HPDE6-E6E7 (cell line): ENCODE data around the gene RALGPS1.

ENCODE experiments used
- DNase-seq: peaks from one replicate; pipeline ENCODE4 v3.0.0; 2011; ENCODE audit warnings: missing footprints; ENCODE audit errors: extremely low spot score

Gene RALGPS1

DNA sequence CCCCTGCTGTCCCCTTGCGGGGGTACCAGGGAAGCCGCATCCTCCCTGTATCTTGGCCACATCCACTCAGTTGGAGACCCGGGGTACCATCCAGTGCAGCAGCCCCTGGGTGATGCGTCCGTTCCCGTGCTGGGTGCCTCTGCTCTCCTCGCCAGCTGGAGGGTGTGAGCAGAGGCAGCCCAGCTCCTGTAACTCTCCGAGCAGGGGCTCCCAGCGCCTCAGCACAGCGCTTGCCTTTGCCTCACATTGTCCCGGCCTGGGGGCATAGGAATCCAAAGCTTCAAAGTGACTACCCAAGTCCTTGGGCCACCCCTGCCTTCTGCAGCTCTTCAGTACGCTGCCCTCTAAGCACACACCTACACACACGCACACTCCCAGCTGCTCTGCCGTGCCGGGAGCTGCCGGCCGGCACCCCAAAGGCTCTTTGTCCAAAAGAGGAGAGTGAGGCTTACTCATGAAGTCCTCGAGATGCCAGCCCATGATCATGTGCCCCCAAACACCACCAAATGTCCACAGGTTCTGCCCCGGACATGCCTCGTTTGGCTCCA lies 207.1 kb downstream of the RALGPS1 start:
- no peak for DNase-seq

DNA sequence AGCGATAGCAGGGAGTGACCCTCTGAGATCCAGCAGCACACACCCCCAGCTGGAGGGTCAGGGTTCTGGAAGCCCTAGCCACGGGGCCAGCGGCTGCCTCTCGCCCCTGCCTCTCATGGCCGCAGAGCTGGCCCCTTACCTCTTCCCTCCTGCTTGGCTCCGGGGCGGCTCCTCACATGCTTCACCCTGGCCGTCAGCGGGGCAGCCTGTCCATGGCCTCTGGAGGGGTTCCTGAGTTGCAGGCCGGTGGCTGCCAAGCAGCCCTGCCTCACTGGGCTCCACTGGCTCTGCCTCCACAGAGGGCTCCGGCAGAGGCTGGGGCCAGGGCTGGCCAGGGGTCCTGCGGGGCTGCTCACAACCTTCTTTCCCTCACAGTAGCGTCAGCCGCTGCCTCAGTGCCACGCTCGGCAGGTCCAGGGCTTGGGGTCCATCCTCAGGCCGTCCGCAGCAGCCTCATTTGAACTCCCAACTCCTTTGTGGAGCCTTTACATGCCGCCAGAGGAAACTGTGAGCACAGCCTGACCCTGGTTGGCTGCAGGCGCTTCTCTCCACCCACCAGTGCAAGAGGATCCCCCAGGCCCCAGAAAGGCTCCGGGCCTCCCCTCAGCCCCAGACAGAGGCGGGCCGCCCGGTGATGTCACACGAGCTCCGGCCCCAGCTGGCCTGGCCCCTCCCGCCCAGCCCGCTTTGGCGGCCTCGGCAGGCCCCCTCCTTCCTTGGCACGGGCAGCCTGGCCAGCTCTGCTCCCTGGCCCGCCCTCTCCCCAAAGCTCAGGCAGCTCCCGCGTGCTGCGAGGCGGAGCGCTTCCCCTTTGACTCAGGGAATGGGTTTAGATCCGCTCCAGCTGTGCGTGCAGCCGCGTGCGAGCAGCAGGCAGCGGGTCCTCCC lies 207.8 kb downstream of the RALGPS1 start, which contains the start of gene ANGPTL2:
ANGPTL2 (minus strand) TSS at position 460 of the 888 bp plus-strand sequence. CDS start 13,904 bp downstream, outside the sequence.
- DNase-seq, result no peak

DNA sequence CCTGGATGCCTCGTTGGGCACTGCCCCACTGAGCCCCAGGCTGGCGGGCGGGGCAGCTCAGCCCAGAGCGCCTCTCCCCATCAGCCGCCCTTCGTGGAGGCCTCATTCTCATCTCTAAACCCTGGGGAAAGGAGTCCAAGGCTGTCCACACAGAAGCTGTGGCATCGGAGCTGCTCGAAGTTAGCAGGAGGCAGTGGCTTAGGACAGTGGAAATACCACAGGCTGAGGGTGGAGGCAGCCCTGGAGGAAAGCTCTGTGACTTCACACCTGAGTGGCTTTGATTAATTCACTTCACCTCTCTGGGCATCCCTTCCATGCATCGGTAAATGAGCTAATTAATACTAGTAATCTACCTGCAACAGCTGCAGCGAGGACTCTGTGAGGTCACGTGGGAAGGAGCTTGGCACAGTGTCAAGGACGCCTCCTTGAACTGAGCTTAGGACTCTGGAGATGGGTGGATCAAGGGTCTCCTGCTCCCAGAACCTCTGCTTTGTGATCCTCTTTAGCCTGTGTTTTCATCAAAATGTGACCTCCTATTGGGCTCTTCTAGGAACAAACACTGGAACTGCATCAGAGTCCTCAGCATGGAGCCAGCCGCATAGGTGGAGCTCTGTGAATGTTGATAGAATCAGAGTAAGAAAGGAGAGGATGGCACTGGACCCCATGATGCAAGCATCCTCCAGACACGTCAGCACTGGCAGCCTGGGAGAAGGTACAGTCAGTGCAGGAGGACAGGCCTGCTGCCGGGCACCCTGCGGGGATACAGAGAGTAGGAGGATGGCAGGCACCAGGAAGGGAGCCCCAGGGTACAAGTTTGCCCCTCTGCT lies 208.7 kb downstream of the RALGPS1 start:
- DNase-seq, result no peak

DNA sequence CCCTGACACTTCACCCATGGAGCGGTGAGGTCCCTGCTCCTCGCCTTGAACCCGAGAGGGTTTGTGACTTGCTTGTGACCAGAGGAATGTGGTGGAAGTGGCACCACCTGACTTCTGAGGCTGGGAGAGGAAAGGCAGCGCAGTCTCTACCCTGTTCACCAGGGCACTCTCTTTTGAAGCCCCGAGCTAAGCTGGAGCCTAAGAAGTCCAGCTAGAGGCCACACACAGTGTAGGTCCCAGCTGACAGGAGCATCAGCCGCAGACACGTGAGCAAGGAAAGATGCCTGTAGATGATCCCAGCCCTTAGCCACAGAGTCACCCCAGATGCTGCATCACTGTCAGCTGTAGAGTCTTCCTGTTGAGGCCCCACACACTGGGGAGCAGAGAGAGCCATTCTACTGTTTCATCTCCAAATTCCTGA lies 209.5 kb downstream of the RALGPS1 start:
- DNase-seq, result no peak

DNA sequence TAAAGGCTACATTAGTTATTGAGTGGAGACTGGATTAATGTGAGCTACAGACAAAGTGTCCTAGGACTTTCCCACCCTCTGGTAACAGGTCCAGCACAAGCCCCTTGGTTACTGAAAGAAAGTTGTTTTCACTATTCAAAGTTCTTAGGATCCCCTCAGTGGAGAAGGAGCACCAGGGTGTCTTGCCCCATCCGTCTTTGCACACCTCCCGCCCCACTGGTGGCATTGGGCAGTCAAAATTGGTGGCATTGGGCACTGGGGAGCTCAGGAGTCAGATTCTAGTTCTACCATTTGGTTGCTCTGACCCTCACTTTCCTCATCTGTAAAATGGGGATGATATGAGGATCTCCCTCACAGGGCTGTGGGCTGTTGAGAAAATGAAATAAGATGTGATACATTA lies 210.2 kb downstream of the RALGPS1 start:
- DNase-seq, result no peak

DNA sequence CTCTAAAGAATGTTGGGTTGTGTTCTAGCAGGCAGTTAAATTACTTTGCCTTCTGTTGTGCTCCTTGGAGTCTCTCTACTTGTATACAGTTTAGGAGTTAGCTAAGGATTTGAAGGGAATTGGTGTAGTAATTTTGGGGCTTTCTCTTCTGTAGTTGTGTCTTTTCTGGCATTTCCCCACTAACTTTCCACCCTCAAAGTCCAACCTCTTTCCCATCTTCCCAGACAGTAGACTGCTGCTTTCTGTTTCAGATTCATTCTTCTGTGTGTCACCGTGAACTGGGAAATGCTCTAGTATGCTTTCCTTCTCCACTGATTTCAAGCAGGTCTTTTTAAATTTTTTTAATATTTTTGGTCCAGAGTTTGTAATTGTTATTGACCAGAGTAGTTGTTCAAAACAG lies 212.4 kb downstream of the RALGPS1 start:
- DNase-seq, result no peak

DNA sequence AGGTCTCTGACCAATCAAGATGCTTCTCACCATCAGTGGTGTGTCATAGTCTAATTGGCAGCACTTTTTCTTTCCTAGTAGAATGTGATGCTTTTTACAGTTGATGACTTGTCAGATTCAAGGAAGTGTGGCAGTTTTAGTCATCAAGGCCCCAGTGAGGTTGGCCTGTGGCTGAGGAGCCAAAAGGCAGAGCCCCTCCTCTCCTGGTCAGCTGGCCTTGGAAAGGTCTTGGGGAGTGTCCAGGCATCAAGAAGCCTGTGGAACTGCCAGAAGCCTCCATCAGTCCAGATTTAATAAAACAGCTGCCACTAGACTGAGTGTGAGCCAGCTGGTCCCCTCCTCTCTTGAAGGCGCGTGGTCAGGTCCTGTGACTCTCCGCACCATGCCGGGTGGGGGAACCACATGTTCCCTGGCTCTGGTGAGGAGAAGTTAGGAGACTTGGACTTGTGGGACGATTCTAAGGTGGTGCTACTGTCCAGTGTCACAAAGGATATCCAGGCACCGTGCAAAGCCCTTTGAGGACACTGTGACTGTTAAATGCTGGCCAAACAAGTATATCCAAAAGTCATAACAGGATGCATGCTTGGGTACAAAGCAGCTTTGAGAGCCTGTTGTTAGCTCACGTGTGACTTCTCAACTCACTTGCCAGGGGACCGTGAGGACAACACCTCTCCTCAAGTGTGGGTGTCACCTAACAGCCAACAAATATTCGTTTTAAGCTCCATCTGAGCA lies 213.9 kb downstream of the RALGPS1 start:
- no peak for DNase-seq

DNA sequence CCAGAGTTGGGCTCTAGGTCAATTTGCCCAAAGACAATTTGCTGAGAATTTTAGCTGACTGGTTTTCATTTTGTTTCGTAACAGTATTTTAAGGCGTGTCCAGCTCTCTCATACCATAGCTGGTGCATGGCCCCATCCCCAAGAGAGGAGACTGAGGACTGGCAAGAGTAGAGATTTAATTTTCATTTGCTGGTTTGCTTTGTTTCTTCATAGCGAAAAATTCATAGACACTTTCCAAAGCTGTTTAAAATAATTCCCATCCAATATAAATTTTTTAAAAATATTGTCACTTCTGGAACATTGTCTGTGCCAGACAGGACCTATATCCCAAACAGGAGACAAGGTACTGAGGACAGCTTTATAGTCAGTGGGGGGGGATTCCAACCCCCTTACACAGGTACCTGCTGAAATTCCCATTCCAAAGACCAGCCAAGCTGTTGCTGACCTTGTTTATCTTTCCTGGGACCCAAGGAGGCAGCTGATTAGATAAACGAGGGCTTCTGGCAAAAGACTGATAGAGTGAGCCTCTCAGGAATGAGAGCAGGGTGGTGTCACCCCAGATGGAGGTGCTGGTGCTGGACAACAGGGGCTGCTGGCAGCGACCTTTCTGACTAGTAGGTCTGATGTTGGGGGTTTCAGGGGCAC lies 214.6 kb downstream of the RALGPS1 start:
- no peak for DNase-seq

DNA sequence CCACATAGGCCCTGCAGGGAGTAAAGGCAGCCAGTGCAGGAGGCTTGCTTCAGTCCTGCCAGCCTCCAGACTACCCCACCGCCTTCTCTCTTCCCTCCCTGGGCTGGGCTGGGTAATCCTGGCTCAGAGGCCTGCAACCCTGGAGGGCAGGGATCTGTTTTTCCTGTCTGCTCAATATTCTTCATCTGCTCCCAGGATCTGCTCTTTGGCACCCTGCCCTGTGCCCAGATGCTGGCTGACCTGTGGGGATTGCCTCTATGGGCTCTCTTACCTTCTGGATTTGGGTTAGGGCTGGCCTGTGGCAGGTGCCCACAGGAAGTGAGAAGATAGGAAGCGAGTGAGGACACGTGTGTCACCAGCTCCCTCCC lies 215.1 kb downstream of the RALGPS1 start:
- no peak for DNase-seq

DNA sequence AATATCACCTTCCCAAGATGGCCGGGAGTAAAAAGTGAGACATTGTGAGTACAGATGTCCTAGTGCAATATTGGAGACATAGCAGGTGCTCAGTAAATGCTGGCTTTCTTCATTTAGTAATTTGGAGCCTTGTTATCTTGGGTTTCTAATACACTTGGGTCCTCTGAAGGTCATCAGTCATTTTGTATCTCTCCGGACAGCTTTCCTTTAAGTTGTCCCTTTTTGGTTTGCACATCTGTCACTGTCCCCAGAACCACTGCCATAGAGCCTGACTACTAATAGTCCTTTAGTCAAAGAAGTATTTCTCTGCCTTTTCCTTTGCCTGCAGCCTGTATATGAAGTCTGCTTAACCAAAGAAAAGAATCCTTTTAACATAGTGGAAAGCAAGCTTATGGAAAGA lies 215.7 kb downstream of the RALGPS1 start:
- DNase-seq, result no peak

DNA sequence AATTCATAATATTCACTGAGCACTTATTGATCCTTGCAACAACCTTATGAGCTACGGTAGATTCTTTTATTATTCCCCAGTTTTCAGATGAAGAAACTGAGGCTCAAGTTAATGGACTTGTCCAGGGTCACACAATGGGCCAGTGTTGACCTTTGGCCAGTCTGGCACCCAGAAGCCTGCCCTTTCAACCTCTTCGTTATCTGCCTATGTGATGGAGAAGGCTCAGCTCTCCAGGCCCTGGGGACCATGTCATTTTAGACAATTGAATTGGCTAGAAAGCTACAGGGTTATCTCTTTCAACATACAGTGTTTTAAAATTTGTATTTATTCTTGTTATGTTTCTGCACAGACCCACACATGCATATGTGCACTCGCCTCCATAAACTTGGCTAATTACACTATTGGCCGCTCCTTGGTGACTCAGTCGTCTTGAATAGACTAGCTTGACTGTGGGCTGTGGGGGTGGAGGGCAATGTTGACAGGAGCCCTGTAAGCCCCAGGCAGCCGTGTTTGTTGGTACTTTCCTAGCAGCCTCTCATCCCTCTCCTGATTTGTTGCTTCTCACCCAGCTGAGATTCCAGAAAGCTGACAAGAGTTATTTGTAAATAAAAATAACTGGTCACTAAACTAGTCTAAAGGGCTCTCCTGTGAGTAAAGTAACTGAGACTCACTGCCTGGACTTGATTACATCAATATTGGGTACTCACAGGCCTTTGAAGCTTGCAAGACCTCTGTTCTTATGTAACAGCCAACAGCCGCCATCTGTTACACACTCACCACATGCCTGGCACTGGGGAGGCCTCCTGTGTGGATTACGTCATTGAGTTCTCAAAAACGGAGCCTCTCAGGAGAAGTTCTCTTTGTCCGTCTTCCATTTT lies 216.3 kb downstream of the RALGPS1 start:
- DNase-seq, result peak; percentile 69

DNA sequence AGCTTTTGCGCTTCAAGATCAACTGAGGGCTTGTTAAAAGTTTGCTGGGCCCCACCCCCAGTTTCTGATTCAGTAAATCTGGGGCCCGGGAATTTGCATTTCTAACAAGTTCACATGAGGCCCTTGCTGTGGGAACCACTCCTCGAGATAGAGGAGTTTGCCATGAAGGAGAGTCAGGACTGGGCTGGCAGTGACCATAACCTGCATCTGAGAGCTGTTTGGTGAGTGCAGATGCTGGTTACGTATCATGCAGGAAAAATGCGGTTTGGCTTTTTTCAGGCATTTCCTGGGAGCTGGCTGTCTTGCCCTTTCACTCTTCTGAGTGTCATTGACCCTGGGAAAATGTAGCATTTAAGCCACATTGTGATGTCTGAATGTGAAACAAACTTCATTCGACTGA lies 217.3 kb downstream of the RALGPS1 start:
- no peak for DNase-seq

DNA sequence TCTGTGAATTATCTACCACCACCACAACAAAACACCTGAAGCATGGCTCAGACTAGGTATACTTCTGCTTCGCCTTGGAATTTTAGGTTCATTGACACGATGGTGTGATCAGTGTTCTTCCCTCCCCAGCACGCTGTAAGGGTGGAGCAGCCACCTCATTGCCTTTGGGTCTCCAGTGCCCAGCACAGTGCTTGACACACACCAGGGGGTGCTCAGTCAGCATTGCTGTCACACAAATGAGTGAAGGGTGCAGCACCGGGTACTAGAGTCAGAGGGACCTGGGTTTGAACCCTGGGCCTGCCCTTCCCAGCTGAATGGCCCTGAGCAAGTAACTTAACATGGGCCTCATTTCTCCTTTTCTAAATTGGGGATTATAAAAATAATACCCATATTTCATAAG lies 217.8 kb downstream of the RALGPS1 start:
- no peak for DNase-seq

DNA sequence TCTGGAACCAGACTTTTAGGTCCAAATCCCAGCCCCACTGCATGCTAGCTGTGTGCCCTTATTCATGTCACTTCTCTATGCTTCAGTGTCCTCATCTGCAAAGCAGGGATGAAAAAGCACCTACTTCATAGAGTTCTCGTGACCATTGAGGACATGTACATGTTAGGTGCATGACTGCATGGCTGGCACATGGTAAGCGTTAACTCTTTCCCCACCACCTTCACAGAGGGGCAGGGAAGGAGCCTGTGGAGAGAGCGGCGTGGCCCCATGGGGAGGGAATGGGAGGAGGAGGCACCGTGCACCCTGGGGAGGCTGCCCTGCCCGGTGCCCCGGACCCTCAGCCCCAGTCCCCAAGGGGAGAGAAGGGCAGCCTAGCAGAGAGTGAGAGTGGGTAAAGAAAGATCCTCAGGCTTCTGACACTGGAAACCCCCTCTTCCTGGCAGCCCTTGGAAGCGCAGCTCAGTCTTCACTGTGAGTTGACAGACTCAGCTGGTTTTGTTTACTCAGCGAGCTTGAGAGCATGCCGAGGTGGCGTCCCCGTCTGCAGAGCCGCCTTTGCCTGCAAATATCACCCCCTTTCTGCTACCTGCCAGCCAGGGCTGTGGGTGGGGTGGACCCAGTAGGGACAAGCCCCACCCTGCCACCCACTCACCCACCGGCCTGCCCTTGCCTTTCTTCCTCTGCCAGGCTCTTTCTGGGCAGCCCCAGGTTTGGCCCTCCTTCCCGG lies 218.5 kb downstream of the RALGPS1 start:
- no peak for DNase-seq

DNA sequence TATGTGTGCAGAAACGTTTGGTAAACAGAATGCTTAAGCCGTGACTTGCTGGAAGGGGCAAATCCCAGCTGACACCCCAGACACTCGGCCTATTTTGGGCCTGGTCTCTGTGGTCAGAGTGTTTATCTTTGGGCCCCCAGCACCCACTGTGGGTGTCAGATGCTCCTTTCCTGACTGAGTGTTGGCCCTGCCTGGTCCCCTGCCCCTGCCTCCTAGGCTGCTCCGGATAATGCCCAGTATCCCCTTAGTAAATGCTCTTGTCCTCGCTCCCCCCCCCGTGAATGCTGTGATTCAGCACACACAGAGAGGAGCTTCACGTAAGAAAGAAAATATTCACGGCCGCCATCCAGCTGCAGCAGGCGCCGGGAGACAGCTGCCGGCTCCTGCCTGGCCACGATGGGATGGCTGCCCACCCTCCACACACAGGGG lies 219.2 kb downstream of the RALGPS1 start:
- DNase-seq, result no peak

DNA sequence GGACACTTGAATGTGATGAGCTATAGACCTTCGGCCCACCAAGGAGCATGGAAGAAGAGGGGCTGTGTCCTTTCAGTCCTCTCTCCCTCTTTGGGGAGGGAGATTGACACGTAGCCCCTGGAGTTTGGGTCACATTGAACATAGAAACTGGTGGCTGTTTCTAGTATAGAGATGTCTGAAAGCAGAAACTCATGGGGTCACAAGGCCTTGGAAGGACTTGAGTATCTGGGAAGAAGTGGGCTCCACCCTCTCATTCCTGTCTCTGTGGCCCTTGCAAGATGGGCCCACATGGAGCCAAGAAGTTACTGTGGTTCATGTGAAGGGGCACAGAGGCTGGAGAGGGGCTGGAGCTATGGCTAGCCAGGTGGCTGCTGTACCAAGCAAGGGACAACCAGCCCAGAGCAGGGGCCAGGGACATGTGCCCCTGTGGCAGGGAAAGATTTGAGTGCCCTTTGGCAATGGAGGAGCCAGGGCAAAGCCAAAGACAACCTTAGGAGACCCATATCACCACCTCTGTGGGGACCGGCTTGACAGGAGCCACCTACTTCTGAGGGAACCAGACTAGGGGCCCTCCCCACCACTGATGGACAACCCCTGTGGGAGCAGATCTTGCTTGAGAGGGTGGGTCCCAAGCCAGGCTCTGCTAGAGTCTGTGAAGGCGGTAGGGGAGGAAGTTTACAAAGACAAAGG lies 220.6 kb downstream of the RALGPS1 start:
- DNase-seq, result no peak

DNA sequence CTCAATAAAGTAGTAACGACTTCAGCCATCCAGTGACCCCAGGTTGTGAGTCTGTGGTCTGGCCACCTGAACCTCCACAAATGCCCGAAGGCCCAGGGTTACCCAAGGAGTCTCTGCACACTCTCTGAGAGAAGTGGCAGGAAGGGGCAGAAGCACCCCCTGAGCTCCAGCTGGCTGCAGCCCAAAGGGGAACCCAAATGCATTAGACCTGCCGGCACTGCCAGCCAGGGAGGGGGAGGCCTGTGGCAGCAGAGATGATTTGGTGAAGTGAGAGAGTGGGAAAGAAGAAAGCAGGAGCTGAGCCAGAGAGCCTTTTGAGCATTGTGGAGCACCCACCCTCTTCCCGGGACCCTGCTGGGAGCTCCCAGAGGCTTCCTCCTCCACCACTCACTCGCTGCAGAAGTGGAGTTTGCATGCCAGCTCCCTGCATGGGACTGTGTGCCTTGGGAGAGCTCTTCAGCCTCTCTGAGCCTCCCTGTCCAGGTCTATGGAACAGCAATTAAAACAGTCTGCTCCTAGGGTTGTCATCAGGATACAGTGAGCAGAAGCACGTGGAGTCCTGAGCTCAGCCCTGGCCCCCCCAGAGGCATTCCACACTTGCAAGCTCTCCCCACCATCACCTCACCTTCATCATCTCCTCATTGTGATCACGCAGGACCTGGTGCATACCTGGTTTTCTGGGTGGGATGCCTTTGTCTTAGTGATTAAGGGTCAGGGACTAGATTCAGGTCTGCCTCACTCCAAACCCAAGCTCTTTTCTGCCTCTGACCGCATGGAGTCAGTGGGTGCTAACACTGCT lies 221.7 kb downstream of the RALGPS1 start:
- DNase-seq, result no peak
